ENCODE data around the gene TDRD5. TPM values are rescaled to one million over a fixed set of nuclear protein-coding genes. Genes with fewer than 3 reads are reported as not detected.

The TDRD5 gene
- total RNA-seq, 1 experiment from 2014 or later, result 0.25 TPM

DNA sequence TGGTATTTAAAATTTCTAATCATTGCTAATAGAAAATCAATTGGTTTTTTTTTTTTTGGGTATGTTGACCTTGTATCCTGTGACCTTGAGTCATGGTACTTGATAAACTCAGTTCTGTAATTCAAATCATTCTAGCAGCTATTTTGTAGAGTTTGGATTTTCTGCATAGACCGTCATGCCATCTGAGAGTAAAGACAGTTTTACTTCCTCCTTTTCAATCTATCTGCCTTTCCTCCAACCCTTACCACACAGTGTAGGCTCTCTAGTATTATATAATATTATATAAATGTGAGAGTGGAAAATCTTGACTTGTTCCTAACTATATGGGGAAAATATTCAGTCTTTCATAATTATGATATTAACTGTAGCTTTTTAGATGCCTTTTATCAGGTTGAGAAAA, 7.0 kb downstream of the TDRD5 start:
- Histone ChIP-seq H3K9ac (ENCODE audit: low read length) (no peak overlapping the region), H3K27me3 (ENCODE audit: insufficient read depth, low read length) (no peaks in the 10 kb centered on the region), H3K9me2 (ENCODE audit: insufficient read depth) (peaks cover 3% of the 10 kb centered on the region; the same call in 1 of the 2 replicates), H3K27ac (ENCODE audit: low read depth, low read length) (no peak overlapping the region), H3K79me2 (ENCODE audit: insufficient read depth, low read length) (no peaks in the 10 kb centered on the region), H3K4me1 (ENCODE audit: control insufficient read depth in 1 of 2, insufficient read depth in 2 of 2, low read length in 2 of 2) (no peaks in the 10 kb centered on the region), H4K20me1 (ENCODE audit: insufficient read depth) (no peaks in the 10 kb centered on the region), H3K4me3 (replicated peaks in 1 of 2; ENCODE audit: low read depth in 1 of 2, low read length in 2 of 2) (no peak overlapping the region), H3K36me3 (ENCODE audit: control insufficient read depth in 1 of 2, insufficient read depth in 2 of 2, low read length in 2 of 2) (no peaks in the 10 kb centered on the region), H3K4me2 (ENCODE audit: low read length) (no peak overlapping the region), H2AFZ (ENCODE audit: low read depth, low read length, poor library complexity, severe bottlenecking) (no peak overlapping the region), H3K9me3 (ENCODE audit: control insufficient read depth in 1 of 2, insufficient read depth in 1 of 2, low read depth in 1 of 2, low read length in 2 of 2) (no peaks in the 10 kb centered on the region)
- no peak for TF ChIP-seq TCF7L2 (IDR thresholded peaks at IDR 0.05; ENCODE audit: borderline replicate concordance, extremely low read depth, insufficient read depth, insufficient read length)
- DNase-seq (ENCODE audit: low read depth, low spot score) (no peak), ATAC-seq (no peak)
- RAD21 ChIA-PET (ENCODE audit: low non-redundant PET in 1 of 2, low total read pairs in 2 of 2, uncharacterized antibody in 2 of 2, unreplicated experiment in 2 of 2), result no interaction called here
- POLR2A ChIA-PET, result no interaction called here
- no TSS peak for BruUV-seq (replicated peaks)
- CTCF ChIA-PET, result interaction anchor here (1.6 kb wide), 1 partner anchor 216 kb away, joined by 6 read pairs; no protein-coding TSS in a partner anchor
- intact Hi-C loops (cut with micrococcal nuclease), result loop anchor here (1.0 to 10.0 kb wide), 3 partner anchors 347 to 1064 kb away; no protein-coding TSS in a partner anchor

DNA sequence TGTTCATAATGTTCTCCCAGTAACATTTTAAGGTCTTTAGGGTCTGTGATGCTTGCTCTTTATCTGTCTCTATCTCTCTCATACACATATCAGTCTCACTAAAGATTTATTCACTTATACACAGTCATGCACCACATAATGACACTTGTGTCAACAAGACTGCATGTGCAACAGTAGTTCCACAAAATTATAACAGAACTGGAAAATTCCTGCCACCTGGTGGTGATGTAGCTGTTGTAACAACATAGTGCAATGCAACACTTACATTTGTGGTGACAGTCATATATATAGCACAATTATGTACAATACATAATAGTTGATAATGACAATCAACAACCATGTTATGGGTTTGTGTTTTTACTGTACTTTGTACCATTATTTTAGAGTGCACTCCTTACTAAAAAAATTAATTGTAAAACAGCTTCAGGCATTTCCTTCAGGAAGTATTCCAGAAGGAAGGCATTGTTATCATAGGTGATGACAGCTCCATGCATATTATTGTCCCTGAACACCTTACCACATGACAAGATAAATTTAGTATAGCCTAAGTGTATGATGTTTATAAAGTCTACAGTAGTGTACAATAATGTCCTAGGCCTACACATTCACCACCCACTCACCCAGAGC, 8.1 kb downstream of the TDRD5 start:
- ChIA-PET RAD21 (ENCODE audit: low non-redundant PET in 1 of 2, low total read pairs in 2 of 2, uncharacterized antibody in 2 of 2, unreplicated experiment in 2 of 2) (no interaction called here), CTCF (interaction anchor here (0.9 to 1.6 kb wide), 4 partner anchors 11 to 348 kb away, joined by 3 to 11 read pairs (median 4); no protein-coding TSS in a partner anchor), POLR2A (interaction anchor here (0.6 kb wide), 1 partner anchor 572 kb away, joined by 3 read pairs; no protein-coding TSS in a partner anchor)
- no peaks in the 10 kb centered on the region for H3K36me3 ChIP-seq (ENCODE audit: control insufficient read depth in 1 of 2, insufficient read depth in 2 of 2, low read length in 2 of 2)
- no peak overlapping the region for H3K4me2 ChIP-seq (ENCODE audit: low read length)
- no TSS peak for BruUV-seq (replicated peaks)
- H3K9me3 ChIP-seq (ENCODE audit: control insufficient read depth in 1 of 2, insufficient read depth in 1 of 2, low read depth in 1 of 2, low read length in 2 of 2), result no peaks in the 10 kb centered on the region
- H3K79me2 ChIP-seq (ENCODE audit: insufficient read depth, low read length), result no peaks in the 10 kb centered on the region
- DNase-seq (ENCODE audit: low read depth, low spot score) (peak; percentile 44), ATAC-seq (peak; percentile 95)
- H3K9me2 ChIP-seq (ENCODE audit: insufficient read depth), result peaks cover 1% of the 10 kb centered on the region; the same call in 1 of the 2 replicates
- H3K27ac ChIP-seq (ENCODE audit: low read depth, low read length), result no peak overlapping the region
- 0 out of 2 replicates have a peak, but pooled peaks have one; percentile 9 for TF ChIP-seq CEBPB (IDR thresholded peaks at IDR 0.05; ENCODE audit: low read depth)
- TF ChIP-seq FOSL1 (IDR thresholded peaks at IDR 0.05; ENCODE audit: low read depth), result no peak
- TF ChIP-seq POLR2AphosphoS5 (IDR thresholded peaks at IDR 0.05; ENCODE audit: low read depth, low read length), result no peak
- TF ChIP-seq, protein P1, sequence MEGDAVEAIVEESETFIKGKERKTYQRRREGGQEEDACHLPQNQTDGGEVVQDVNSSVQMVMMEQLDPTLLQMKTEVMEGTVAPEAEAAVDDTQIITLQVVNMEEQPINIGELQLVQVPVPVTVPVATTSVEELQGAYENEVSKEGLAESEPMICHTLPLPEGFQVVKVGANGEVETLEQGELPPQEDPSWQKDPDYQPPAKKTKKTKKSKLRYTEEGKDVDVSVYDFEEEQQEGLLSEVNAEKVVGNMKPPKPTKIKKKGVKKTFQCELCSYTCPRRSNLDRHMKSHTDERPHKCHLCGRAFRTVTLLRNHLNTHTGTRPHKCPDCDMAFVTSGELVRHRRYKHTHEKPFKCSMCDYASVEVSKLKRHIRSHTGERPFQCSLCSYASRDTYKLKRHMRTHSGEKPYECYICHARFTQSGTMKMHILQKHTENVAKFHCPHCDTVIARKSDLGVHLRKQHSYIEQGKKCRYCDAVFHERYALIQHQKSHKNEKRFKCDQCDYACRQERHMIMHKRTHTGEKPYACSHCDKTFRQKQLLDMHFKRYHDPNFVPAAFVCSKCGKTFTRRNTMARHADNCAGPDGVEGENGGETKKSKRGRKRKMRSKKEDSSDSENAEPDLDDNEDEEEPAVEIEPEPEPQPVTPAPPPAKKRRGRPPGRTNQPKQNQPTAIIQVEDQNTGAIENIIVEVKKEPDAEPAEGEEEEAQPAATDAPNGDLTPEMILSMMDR (IDR thresholded peaks at IDR 0.05 in 2 of 3, conservative IDR thresholded peaks at IDR 0.05 in 1 of 3; ENCODE audit: borderline replicate concordance in 1 of 3, insufficient read depth in 1 of 3, low read depth in 2 of 3, low read length in 2 of 3), result peak; percentile 55 to 70 (median 56); a peak in 5 of 6 replicates
- no peak for TF ChIP-seq EGR1 (IDR thresholded peaks at IDR 0.05; ENCODE audit: low read depth)
- TF ChIP-seq SP1 (IDR thresholded peaks at IDR 0.05; ENCODE audit: low read depth), result no peak
- peak; percentile 72 for TF ChIP-seq RAD21 (IDR thresholded peaks at IDR 0.05; ENCODE audit: low read depth)
- H3K9ac ChIP-seq (ENCODE audit: low read length), result no peak overlapping the region
- no peaks in the 10 kb centered on the region for H3K4me1 ChIP-seq (ENCODE audit: control insufficient read depth in 1 of 2, insufficient read depth in 2 of 2, low read length in 2 of 2)
- no peaks in the 10 kb centered on the region for H4K20me1 ChIP-seq (ENCODE audit: insufficient read depth)
- no peak overlapping the region for H3K4me3 ChIP-seq (replicated peaks in 1 of 2; ENCODE audit: low read depth in 1 of 2, low read length in 2 of 2)
- H3K27me3 ChIP-seq (ENCODE audit: insufficient read depth, low read length), result no peaks in the 10 kb centered on the region
- intact Hi-C loops (cut with micrococcal nuclease), result loop anchor here (1.0 to 10.0 kb wide), 3 partner anchors 348 to 1065 kb away; no protein-coding TSS in a partner anchor
- no peak overlapping the region for H2AFZ ChIP-seq (ENCODE audit: low read depth, low read length, poor library complexity, severe bottlenecking)

All from HCT116 (cell line).